GM21447 (cell line): ENCODE data around the gene MTG2.
"Not testable (repeated sequence)": the region's sequence is repeated elsewhere in the genome, so short reads cannot be mapped to it uniquely, and the experiment has no call there.

Source experiments
- ATAC-seq: cut with Tn5 transposase; IDR thresholded peaks from one replicate; pipeline ENCODE4 v1.9.1; 2021; ENCODE audit not compliant: unreplicated experiment

MTG2 gene

DNA sequence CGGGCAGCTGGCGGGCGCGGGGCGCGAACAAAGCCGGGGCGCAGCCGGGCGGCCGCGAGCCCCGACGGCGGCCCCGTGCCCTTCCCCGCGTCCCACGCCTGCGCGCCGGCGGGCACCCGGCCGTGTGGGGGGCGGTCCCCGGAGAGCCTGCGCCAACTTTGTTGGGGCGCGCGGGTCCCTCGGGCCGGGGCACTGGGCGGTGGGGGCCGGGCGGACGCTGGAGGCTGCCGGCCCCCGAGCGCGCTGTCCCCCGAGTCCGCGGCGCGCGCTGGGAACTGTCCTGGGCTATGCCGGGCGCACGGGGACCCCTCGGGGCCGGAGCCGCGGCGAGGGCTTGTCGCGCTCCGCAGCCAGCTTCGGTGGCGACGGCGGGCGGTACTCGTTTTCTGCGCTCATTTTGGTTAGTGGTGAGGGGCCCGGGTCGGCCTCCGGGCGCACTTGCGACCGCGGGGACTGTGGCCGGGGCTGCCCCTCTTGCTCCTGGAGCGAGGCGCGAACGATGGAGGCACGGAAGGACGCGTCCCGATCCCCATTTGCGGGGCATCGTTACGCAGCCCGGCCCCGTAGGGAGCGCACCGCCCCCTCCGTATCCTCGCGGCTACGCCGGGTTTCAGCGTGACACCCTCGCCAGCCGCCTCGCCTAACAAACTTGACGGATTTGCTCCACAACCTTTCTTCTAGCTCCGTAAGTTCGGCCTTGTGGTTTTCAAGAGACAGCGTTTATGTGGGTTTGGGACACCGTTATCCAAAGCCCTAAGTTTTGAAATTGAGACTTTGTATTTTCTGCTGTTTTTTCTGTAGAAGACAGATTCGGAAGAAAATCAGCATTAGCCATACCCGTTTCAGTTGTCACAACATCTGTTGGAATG lies 38.6 kb upstream of the MTG2 start:
- ATAC-seq: peak; percentile 16

DNA sequence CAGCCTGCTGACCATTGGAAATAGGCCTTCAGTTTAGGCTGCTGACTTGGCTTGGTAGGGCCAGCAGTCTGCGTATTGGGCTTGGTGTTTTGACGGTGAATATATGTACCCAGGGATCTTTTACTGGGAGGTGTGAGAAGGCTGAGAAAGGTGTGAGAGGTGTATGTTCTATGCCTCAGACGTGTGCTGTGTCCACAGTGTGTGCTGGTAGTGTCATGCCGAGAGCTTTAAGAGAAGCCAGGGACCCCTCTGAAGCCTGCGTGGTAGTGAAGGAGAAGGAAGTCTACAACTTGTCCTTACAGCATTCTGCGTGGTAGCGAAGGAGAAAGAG lies 37.2 kb upstream of the MTG2 start:
- ATAC-seq: no peak

DNA sequence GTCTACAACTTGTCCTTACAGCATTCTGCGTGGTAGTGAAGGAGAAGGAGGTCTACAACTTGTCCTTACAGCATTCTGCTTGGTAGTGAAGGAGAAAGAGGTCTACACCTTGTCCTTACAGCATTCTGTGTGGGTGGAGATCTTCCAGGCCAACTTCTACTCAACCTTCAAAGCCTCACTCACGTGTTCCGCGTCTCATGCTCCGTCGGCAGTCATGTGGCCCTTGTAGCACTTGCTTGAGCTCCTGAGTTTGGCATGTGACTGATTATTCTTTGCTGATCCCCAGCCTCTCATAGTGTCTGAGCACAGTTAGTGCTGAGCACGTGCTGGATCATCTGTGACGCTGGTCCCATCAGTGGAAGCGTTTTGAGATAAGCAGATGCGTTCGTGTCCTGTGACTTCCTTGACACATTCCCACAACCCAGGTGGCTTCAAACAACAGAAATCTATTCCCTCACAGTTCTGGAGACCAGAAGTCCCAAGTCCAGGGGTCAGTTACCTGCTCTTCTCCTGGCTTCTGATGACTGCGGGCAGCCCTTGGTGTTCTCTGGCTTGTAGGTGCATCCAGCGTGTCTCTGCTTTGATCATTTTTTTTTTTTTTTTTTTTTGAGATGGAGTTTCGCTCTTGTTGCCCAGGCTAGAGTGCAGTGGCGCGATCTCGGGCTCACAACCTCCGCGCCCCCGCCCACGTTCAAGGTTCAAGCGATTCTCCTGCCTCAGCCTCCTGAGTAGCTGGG lies 36.6 kb upstream of the MTG2 start:
- ATAC-seq: no peak

DNA sequence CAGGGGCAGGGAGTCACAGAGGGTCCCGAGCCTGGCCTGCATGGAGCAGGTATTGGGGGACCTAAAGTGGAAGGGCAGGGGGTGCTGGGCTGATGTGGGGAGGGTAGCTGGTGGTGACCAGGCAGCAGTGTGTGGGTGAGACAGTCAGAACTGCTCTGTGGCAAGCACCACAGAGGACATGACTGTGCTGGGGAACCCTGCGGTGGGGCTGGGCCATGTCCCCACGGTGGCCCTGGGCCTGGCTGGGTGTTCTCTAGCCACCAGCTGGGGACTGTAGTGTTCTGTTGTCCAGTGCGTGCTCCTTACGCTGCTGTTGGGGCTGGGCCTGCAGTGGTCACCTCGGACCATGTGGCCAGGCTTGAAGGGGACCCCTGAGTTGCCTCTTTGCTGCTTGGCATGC lies 35.7 kb upstream of the MTG2 start:
- no peak for ATAC-seq

DNA sequence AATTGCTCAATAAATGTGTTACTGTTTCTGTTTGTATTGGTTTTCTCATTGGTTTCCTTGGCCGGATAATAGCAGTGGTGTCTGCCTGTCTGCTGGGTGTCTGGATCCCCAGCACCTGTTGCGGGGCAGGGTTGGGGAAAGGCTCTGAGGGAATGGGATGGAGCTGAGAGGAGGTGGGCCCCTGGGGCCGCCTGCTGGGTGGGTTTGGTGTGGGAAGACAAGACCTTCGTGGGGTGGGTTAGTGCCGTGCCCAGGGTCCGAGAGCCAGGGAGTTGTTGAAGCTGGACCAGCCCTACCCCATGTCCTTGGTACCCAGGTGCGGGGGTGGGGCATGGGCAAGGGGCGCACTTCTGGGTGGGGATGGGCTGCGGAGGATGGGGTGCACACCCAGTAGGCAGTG lies 35.3 kb upstream of the MTG2 start:
- no peak for ATAC-seq

GRCh38 chr20:62148383-62148782 lies 34.4 kb upstream of the MTG2 start:
- ATAC-seq: not testable (repeated sequence)

DNA sequence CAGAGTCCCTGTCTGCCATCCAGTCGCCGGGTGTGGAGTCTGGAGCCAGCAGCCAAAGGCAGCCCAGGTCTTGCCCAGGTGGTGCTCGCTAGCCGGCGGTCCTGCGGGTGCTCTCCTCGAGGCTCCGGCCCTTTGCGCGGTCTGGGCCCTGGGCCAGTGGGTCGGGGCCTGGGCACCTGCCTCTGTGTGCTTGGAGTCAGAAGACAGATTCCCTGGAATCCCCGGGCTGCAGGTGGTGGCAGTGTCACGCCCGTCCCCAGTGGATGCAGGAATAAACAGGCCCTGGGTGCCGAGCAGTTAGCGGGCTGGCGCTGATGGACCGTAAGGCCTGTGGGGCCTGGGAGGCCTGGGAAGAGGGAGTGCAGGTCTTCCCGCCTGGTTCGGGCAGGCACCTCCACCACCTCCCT lies 33.9 kb upstream of the MTG2 start:
- no peak for ATAC-seq

DNA sequence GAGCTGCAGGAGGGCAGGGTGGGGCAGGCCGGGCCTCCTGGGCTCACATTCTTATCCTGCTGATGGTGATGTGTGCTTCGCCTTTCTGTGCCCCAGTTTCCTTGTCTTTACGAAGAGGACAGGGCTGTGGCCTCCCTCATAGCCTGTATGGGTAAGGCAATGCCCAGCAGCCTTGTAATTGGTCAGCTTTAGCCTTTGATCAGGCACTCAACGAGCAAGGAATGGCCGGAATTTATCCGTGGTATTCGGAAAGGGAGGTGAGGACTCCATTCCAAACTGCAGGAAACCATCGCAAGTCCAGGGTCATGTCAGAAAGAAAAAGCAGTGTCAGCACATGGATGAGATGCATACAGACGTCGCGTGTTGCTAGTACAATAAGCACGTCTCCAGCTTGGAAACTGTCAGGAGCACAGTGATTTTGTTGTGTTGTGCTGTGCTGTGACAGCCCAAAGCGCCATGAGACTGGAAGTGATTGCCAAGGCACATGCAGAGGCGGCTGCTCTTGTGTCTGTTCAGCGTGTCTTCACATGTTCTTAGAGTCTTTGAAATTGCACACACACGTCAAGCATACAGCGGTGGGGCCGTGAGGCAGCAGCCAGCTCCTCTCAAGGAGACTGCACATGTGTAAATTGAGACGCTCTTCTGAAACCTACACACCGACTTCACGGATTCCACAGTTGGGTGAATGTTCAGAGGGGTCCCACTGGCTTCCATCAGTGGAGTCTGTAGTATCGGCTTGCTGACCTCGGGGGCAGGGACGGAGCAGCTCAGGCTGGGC lies 33.1 kb upstream of the MTG2 start:
- no peak for ATAC-seq

DNA sequence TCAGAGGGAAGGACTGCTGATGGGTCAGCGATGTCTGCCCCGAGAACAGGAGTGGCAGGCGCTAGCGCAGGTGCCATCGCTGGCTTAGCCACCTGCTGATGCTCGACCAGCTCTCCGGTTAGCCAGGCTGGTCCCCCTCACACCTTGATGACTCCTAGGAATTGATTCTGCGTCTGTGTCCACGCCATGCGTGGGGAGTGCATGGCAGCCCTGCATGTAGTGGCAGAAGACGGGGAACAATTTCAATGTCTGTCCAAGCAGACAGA lies 32.6 kb upstream of the MTG2 start:
- ATAC-seq: no peak

GRCh38 chr20:62151225-62151624 lies 31.6 kb upstream of the MTG2 start:
- ATAC-seq: no peak

DNA sequence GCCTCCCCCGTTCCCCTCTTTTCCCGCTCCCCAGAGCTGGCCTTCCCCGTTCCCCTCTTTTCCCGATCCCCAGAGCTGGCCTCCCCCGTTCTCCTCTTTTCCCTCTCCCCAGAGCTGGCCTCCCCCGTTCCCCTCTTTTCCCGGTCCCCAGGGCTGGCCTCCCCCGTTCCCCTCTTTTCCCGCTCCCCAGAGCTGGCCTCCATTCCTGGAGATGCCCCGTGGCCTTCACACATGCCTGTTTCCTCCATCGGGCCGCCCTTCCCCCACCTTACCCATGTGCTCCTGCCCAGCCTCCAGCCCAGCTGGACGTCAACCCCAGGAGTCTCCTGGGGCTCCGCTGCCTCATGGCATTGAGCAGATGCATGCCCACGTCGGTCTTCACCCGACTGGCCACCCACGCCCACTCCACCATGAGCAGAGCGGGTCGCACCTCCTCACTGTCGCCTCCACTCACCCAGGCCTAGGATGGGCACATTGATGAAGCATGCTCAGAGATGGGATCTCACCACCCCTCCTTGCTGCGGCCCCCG lies 30.9 kb upstream of the MTG2 start:
- no peak for ATAC-seq

GRCh38 chr20:62155428-62156253 lies 27.2 kb upstream of the MTG2 start:
- no peak for ATAC-seq

DNA sequence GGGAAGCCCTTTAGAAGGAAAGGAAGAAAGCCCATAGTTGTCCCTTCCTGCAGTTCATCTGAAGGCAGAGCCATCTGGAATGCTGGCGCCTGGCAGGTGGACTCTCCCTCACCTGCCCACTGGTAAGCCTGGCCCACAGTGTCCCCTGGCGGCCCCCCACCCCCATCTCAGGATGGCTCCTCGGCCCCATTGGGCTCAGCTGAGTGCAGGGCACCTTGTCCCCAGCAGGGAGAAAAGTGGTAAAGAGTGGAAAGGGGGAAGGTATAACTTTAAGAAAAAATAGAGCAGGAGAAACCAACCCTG lies 26.6 kb upstream of the MTG2 start:
- ATAC-seq: no peak

DNA sequence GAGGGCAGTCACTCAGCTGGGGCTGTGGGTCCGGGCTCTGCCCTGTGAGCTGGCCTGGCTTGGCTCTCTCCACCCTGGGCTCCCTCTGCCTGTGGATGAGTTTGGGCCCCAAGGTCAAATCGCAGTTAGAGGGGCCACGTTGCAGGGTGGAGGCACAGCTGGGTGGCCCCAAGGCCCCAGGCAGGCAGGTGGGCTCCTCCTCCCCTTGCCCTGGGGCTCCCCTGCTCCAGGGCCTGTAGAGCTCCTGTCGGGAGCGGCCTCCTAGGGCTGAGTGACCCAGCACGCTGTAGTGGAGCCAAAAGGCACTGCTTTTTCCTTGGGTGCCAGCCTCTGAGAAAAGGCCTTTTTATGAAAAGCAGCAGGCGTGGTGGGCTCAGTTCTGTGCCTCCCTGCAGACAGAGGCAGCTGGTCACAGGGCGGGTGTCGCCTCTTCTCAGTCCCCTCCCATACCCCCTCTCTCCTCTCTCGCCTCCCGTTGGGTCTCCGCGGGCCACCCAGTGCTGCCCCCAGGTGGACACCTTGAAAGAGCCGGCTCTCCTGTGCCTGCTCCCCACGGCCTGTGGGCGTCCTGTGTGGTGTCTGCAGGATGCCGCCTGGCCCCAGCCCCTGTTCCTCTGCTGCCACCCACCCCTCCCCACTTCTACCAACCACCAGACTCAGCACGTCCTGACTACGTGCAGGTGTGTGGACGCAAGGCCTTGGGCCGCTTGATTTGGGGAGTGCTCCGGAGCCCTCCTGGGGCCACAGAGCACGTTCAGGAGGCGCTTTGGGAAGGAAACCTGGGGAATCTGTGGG lies 26.0 kb upstream of the MTG2 start:
- no peak for ATAC-seq

- no peak for ATAC-seq
Measured at GRCh38 chr20:62157387-62158087, 25.3 kb upstream of the MTG2 start.

DNA sequence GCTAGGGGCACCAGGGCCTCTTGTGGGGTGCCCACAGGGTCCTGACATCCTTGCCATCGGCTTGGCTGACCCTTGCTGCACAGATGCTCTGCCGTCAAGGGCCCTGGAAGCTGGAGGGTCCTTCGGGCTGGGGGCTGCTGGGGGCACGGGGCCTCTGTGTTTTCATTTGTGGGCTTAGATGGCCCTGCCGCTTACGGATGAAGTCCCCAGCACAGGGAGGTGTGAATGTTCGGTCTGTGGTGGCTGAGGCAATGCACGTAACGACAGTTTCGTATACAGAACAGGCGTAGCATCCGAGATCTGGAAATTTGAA lies 24.8 kb upstream of the MTG2 start:
- no peak for ATAC-seq

- ATAC-seq: no peak
Measured at GRCh38 chr20:62158541-62158940, 24.3 kb upstream of the MTG2 start.

- no peak for ATAC-seq
Measured at GRCh38 chr20:62159052-62159451, 23.8 kb upstream of the MTG2 start.

DNA sequence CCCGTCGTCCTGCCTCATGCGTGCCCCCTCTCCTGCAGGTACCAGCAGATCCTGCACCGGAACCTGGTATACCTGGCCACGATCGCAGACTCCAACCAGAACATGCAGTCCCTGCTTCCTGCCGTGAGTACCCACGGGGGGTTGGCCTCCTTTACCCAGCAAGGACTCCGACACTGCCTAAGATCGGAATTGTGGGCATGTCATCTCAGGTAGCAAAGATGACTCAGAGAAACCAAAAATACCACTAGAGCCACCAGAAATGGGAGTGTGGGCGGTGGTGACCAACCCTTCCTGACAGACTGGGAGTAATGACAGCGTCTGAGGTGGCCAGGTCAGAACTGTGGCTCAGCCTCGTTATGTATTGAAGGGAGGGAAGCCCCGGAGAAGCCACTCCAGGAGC lies 23.0 kb upstream of the MTG2 start:
- no peak for ATAC-seq

GRCh38 chr20:62160253-62160652 lies 22.6 kb upstream of the MTG2 start:
- ATAC-seq: no peak
